IMR-90 (cell line): ENCODE results near the gene SH2D6. TPM values are rescaled to one million over a fixed set of nuclear protein-coding genes. Genes with fewer than 3 reads are reported as not detected.

Source experiments
- ATAC-seq: fragments of 200-7000 bp; cut with Tn5 transposase; 2 replicates; pipeline ENCODE4 v1.9.1; 2020; ENCODE audit warnings: low read depth, mild to moderate bottlenecking, moderate library complexity
- BruUV-seq: library from RNA; stranded (reverse); fragments of 400-500 nt; replicated peaks from 2 replicates; lab custom pipeline; 2021; lab: Mats Ljungman, UMichigan
- CTCF ChIA-PET: fragments of 300-600 bp; formaldehyde crosslinking; extraction: SDS; loops from one replicate; lab custom pipeline; 2021; ENCODE audit warnings: antibody characterized with exemption; lab: Yijun Ruan, JAX
- POLR2A ChIA-PET: fragments of 300-600 bp; sonication (Branson Sonifier 250); formaldehyde crosslinking; loops from one replicate; lab custom pipeline; 2022; ENCODE audit warnings: antibody characterized with exemption; ENCODE audit not compliant: unreplicated experiment; lab: Charles Lee
- DNase-seq: peaks from one replicate; pipeline ENCODE4 v3.0.0; 2013
- H2AFZ ChIP-seq: replicated peaks from 2 replicates; pipeline ENCODE3; 2013; ENCODE audit warnings: low read length, mild to moderate bottlenecking; ENCODE audit not compliant: poor library complexity
- H2AK5ac ChIP-seq: 2 replicates; pipeline ENCODE4 v1.6.1; 2013; ENCODE audit warnings: low read depth, low read length, inconsistent platforms
- H2AK9ac ChIP-seq: replicated peaks from 2 replicates; pipeline ENCODE3; 2013; ENCODE audit warnings: mild to moderate bottlenecking, low read depth, low read length, moderate library complexity; ENCODE audit not compliant: poor library complexity
- H2BK120ac ChIP-seq: 2 replicates; pipeline ENCODE4 v1.6.1; 2013; ENCODE audit warnings: low read depth, low read length, inconsistent platforms
- H2BK15ac ChIP-seq: 3 replicates; pipeline ENCODE4 v1.6.1; 2013; ENCODE audit warnings: low read depth, low read length, inconsistent platforms
- H2BK20ac ChIP-seq: 2 replicates; pipeline ENCODE4 v1.6.1; 2013; ENCODE audit warnings: low read depth, mild to moderate bottlenecking, inconsistent platforms, low read length, moderate library complexity
- H2BK5ac ChIP-seq: 2 replicates; pipeline ENCODE4 v1.6.1; 2013; ENCODE audit warnings: mild to moderate bottlenecking, low read depth, low read length, inconsistent platforms; ENCODE audit not compliant: poor library complexity, severe bottlenecking
- H3K14ac ChIP-seq: replicated peaks from 2 replicates; pipeline ENCODE4 v1.6.1; 2013; ENCODE audit warnings: low read depth, low read length, inconsistent platforms
- H3K18ac ChIP-seq: 2 replicates; pipeline ENCODE4 v1.6.1; 2013; ENCODE audit warnings: low read depth, low read length, control low read depth
- H3K23ac ChIP-seq: 2 replicates; pipeline ENCODE4 v1.6.1; 2013; ENCODE audit warnings: low read depth, low read length, inconsistent platforms
- H3K27ac ChIP-seq: 2 replicates; pipeline ENCODE4 v1.5.1; 2013; ENCODE audit warnings: mild to moderate bottlenecking, control low read depth, low read length; ENCODE audit not compliant: insufficient read depth
- H3K27me3 ChIP-seq: 2 replicates; pipeline ENCODE4 v1.6.1; 2013; ENCODE audit warnings: low read length; ENCODE audit not compliant: control insufficient read depth, insufficient read depth
- H3K36me3 ChIP-seq: 2 replicates; pipeline ENCODE4 v1.6.1; 2013; ENCODE audit warnings: low read length, mixed read lengths; ENCODE audit not compliant: control insufficient read depth, insufficient read depth
- H3K4ac ChIP-seq: 2 replicates; pipeline ENCODE4 v1.6.1; 2013; ENCODE audit warnings: low read depth, low read length, inconsistent platforms
- H3K4me1 ChIP-seq: 2 replicates; pipeline ENCODE4 v1.6.1; 2013; ENCODE audit warnings: low read length, mixed read lengths; ENCODE audit not compliant: control insufficient read depth, insufficient read depth
- H3K4me2 ChIP-seq: 2 replicates; pipeline ENCODE4 v1.6.1; 2013; ENCODE audit warnings: low read depth, mild to moderate bottlenecking, control low read depth, low read length, moderate library complexity
- H3K4me3 ChIP-seq: 2 replicates; pipeline ENCODE4 v1.5.1; 2013; ENCODE audit warnings: low read depth, mild to moderate bottlenecking, control low read depth, low read length, moderate library complexity; ENCODE audit not compliant: insufficient read depth
- H3K56ac ChIP-seq: 2 replicates; pipeline ENCODE4 v1.6.1; 2013; ENCODE audit warnings: low read length, inconsistent platforms; ENCODE audit not compliant: insufficient read depth; ENCODE audit errors: extremely low read depth
- H3K79me1 ChIP-seq, 2 experiments: 2 replicates each; pipeline ENCODE4 v1.6.1; 2013; ENCODE audit warnings: low read length in 2 of 2, inconsistent platforms in 1 of 2, low read depth in 1 of 2
- H3K9ac ChIP-seq: 2 replicates; pipeline ENCODE4 v1.6.1; 2013; ENCODE audit warnings: low read depth, low read length, control low read depth
- H3K9me1 ChIP-seq: 2 replicates; pipeline ENCODE4 v1.6.1; 2013; ENCODE audit warnings: low read length, inconsistent platforms; ENCODE audit not compliant: insufficient read depth
- H3K9me3 ChIP-seq: 2 replicates; pipeline ENCODE4 v1.6.1; 2013; ENCODE audit warnings: low read length; ENCODE audit not compliant: control insufficient read depth, insufficient read depth
- H4K20me1 ChIP-seq: 2 replicates; pipeline ENCODE4 v1.6.1; 2013; ENCODE audit warnings: low read length, inconsistent platforms; ENCODE audit not compliant: insufficient read depth
- H4K5ac ChIP-seq: 2 replicates; pipeline ENCODE4 v1.6.1; 2013; ENCODE audit warnings: mild to moderate bottlenecking, low read depth, low read length, control low read depth
- H4K8ac ChIP-seq, 2 experiments: 2 replicates each; pipeline ENCODE4 v1.6.1; 2013; ENCODE audit warnings: low read depth in 2 of 2, low read length in 2 of 2, control low read depth in 1 of 2, inconsistent platforms in 1 of 2
- H4K91ac ChIP-seq: 2 replicates; pipeline ENCODE4 v1.6.1; 2013; ENCODE audit warnings: low read depth, low read length, inconsistent platforms; ENCODE audit not compliant: insufficient read depth
- BHLHE40 ChIP-seq: fragments of 150-350 bp; IDR thresholded peaks from 2 replicates; pipeline ENCODE4 v1.6.1; 2016; ENCODE audit warnings: mild to moderate bottlenecking, low read depth, low read length
- CEBPB ChIP-seq: IDR thresholded peaks from 2 replicates; pipeline ENCODE4 v1.6.1; 2012; ENCODE audit warnings: low read depth, low read length, improper control_type of control experiment
- CHD1 ChIP-seq: IDR thresholded peaks from 2 replicates; pipeline ENCODE4 v1.6.1; 2012; ENCODE audit warnings: low read depth, low read length, improper control_type of control experiment
- CTCF ChIP-seq: conservative IDR thresholded peaks from 2 replicates; pipeline ENCODE4 v1.5.1; 2012; ENCODE audit warnings: mild to moderate bottlenecking, low read depth, low read length, improper control_type of control experiment
- ELK1 ChIP-seq: fragments of 150-350 bp; IDR thresholded peaks from 2 replicates; pipeline ENCODE4 v1.6.1; 2016; ENCODE audit warnings: low read depth, mild to moderate bottlenecking, low read length, moderate library complexity, borderline replicate concordance
- FOS ChIP-seq: fragments of 150-350 bp; IDR thresholded peaks from 2 replicates; pipeline ENCODE4 v1.6.1; 2016; ENCODE audit warnings: low read depth, low read length
- MAFK ChIP-seq: IDR thresholded peaks from 2 replicates; pipeline ENCODE4 v1.6.1; 2012; ENCODE audit warnings: low read depth, low read length, improper control_type of control experiment
- MAZ ChIP-seq: IDR thresholded peaks from 2 replicates; pipeline ENCODE4 v1.6.1; 2012; ENCODE audit warnings: low read depth, mild to moderate bottlenecking, low read length, improper control_type of control experiment, moderate library complexity, borderline replicate concordance
- MXI1 ChIP-seq: IDR thresholded peaks from 2 replicates; pipeline ENCODE4 v1.6.1; 2012; ENCODE audit warnings: low read depth, mild to moderate bottlenecking, low read length, moderate library complexity, borderline replicate concordance
- NFE2L2 ChIP-seq: fragments of 150-350 bp; IDR thresholded peaks from 2 replicates; pipeline ENCODE4 v1.6.1; 2016; ENCODE audit warnings: low read depth, mild to moderate bottlenecking, low read length
- POLR2A ChIP-seq: IDR thresholded peaks from 2 replicates; pipeline ENCODE4 v1.6.1; 2012; ENCODE audit warnings: mild to moderate bottlenecking, low read depth, low read length
- RAD21 ChIP-seq: IDR thresholded peaks from 2 replicates; pipeline ENCODE4 v1.6.1; 2012; ENCODE audit warnings: low read length, improper control_type of control experiment
- RCOR1 ChIP-seq: IDR thresholded peaks from 2 replicates; pipeline ENCODE4 v1.6.1; 2012; ENCODE audit warnings: mild to moderate bottlenecking, low read length, improper control_type of control experiment; ENCODE audit not compliant: insufficient replicate concordance
- RFX5 ChIP-seq: IDR thresholded peaks from 2 replicates; pipeline ENCODE4 v1.8.0; 2012; ENCODE audit warnings: low read depth, mild to moderate bottlenecking, low read length, moderate library complexity
- SMC3 ChIP-seq: fragments of 150-350 bp; IDR thresholded peaks from 2 replicates; pipeline ENCODE4 v1.6.1; 2016; ENCODE audit warnings: low read depth, mild to moderate bottlenecking, antibody characterized with exemption, low read length, moderate library complexity
- USF2 ChIP-seq: fragments of 150-350 bp; IDR thresholded peaks from 2 replicates; pipeline ENCODE4 v1.6.1; 2017; ENCODE audit warnings: mild to moderate bottlenecking, antibody characterized with exemption, low read length, low read depth
- WGBS, 2 experiments: methylation state at CpG; one replicate each; pipeline versions ENCODE4 v1.1.5 to v1.1.7; 2013; ENCODE audit warnings: missing lambda C conversion rate in 2 of 2; ENCODE audit not compliant: insufficient read length in 1 of 2; ENCODE audit errors: extremely low coverage in 2 of 2; 5-methylcytosine and 5-hydroxymethylcytosine counted together
- dilution Hi-C: fragments of 300-500 bp; cut with HindIII; formaldehyde crosslinking; loops from one replicate; pipeline ENCODE4 v1.14.3; 2018; ENCODE audit warnings: low sequenced_read_pairs; ENCODE audit not compliant: unreplicated experiment
- in situ Hi-C: fragments of 300-500 bp; cut with MboI; formaldehyde crosslinking; loops from 3 replicates; pipeline ENCODE4 v1.14.3; 2019; ENCODE audit warnings: low sequenced_read_pairs, inconsistent platforms, mixed read lengths
- intact Hi-C: fragments of 100-400 bp; cut with micrococcal nuclease; formaldehyde crosslinking; loops from 2 replicates; pipeline ENCODE4 v1.10.0; 2022
- polyA plus RNA-seq, 3 experiments: library from polyadenylated mRNA; depleted of rRNA; stranded (reverse); fragments of >200 nt; gene quantifications; 2 replicates each; pipeline ENCODE4 v1.2.3, GENCODE V29; 2012; ENCODE audit warnings: low replicate concordance in 1 of 3
- total RNA-seq: library from RNA; depleted of rRNA; stranded (reverse); fragments of >200 nt; gene quantifications from 2 replicates; pipeline ENCODE4 v1.2.3, GENCODE V29; 2012

Gene SH2D6
- total and polyA plus RNA-seq, 2 of the 4 experiments (the other 2 are of a cell fraction): 0.32 to 0.36 TPM

GRCh38 chr2:85397925-85398331 is 20.6 kb upstream of the SH2D6 start:
- in situ Hi-C loops (no loop called here), dilution Hi-C loops (no loop called here), intact Hi-C loops (no loop called here)
- no peak overlapping the region for H2AK5ac ChIP-seq
- H3K4me2 ChIP-seq: no peak overlapping the region
- 69% methylated on average over 3 of the region's 4 CpGs; no CpG with 5 or more reads in 1 of the 2 experiments for WGBS, 2 experiments
- H3K36me3 ChIP-seq: peaks cover 17% of the 10 kb centered on the region
- no peak overlapping the region for H2AK9ac ChIP-seq
- peaks cover 7% of the 10 kb centered on the region; the same call in 1 of the 2 replicates for H3K9me1 ChIP-seq
- no peak overlapping the region for H4K91ac ChIP-seq
- H2BK5ac ChIP-seq: no peak overlapping the region
- TF ChIP-seq BHLHE40 (no peak), MAFK (no peak), CTCF (no peak), CEBPB (no peak), MXI1 (no peak), RFX5 (no peak), FOS (no peak), USF2 (no peak), RAD21 (no peak), MAZ (no peak), ELK1 (no peak), POLR2A (no peak), CHD1 (no peak), NFE2L2 (no peak), SMC3 (no peak), RCOR1 (no peak)
- H2BK120ac ChIP-seq: no peak overlapping the region
- H3K56ac ChIP-seq: no peak overlapping the region
- DNase-seq (no peak), ATAC-seq (no peak)
- ChIA-PET POLR2A (no interaction called here), CTCF (no interaction called here)
- no peaks in the 10 kb centered on the region for H3K27me3 ChIP-seq
- H3K79me1 ChIP-seq: no peaks in the 10 kb centered on the region
- no peak overlapping the region for H2AFZ ChIP-seq
- H4K20me1 ChIP-seq: no peaks in the 10 kb centered on the region; the same call in 1 of the 2 replicates
- H4K8ac ChIP-seq: no peak overlapping the region
- no peak overlapping the region for H2BK15ac ChIP-seq
- no peak overlapping the region for H4K5ac ChIP-seq
- H3K9me3 ChIP-seq: no peaks in the 10 kb centered on the region
- no TSS peak for BruUV-seq
- H3K14ac ChIP-seq: no peak overlapping the region
- H3K18ac ChIP-seq: no peak overlapping the region
- no peak overlapping the region for H3K23ac ChIP-seq
- no peak overlapping the region for H3K4ac ChIP-seq
- no peak overlapping the region for H2BK20ac ChIP-seq
- H3K9ac ChIP-seq: no peak overlapping the region
- no peak overlapping the region for H3K27ac ChIP-seq
- peaks cover 4% of the 10 kb centered on the region for H3K4me1 ChIP-seq
- no peak overlapping the region for H3K4me3 ChIP-seq
